Stimulated activated naive CD4-positive, alpha-beta T cell (primary cell): ENCODE measurements around the gene KCTD2.
"Not testable (repeated sequence)": the region's sequence is repeated elsewhere in the genome, so short reads cannot be mapped to it uniquely, and the experiment has no call there.

ENCODE experiments used
- DNase-seq, 6 experiments: peaks; one replicate each; lab custom pipeline; 2025; lab: John Stamatoyannopoulos, UW

The KCTD2 gene, protein sequence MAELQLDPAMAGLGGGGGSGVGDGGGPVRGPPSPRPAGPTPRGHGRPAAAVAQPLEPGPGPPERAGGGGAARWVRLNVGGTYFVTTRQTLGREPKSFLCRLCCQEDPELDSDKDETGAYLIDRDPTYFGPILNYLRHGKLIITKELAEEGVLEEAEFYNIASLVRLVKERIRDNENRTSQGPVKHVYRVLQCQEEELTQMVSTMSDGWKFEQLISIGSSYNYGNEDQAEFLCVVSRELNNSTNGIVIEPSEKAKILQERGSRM

DNA sequence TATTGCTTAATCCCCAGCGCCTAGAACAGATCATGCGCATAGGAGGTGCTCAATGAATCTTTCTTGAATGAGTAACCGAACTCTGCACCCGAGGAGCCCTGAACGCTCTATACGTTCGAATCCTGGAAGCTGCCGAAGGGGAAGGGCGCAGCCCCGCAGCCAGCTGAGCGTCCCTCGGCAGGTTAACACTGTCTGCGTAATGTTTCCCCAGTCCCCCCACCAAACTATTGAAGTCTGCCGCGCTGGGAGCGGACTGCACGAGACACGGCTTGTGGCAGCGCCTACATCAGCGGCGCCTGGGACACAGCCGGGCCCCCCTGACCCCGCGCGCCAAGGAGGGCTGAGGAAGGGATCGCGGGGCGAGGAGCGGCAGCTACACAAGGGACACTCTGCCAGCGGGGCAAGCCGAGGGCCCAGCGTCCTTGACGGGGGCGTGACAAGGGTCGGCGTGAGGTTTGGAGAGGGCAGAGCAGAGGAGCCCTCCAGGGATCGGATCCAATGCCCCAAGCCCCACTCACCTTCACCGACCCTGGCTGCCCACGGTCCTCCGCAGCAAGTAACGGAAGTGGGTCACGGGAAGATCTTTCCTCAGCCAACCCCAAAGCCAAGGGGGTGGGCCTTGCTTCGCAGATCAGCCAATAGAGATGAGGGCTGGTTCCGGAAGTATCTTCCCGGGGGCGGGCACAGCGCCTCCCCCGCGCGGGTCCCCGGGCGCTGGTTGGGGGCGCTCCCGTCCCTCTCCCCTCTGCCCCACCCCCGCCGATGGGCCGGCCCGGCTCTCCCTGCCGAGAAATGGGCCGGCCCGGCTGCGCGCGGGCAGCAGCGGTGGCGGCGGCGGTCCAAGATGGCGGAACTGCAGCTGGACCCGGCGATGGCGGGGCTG, at the start of gene KCTD2, which contains the start of gene ATP5PD:
KCTD2 (plus strand) TSS at position 819 of the 883 bp plus-strand sequence; CDS start at position 845, 26 bp downstream.
ATP5PD (minus strand) TSS at position 563 of the 883 bp plus-strand sequence. CDS start 4,319 bp downstream, outside the sequence.
- DNase-seq, result peak; percentile 84 to 92 (median 90)

DNA sequence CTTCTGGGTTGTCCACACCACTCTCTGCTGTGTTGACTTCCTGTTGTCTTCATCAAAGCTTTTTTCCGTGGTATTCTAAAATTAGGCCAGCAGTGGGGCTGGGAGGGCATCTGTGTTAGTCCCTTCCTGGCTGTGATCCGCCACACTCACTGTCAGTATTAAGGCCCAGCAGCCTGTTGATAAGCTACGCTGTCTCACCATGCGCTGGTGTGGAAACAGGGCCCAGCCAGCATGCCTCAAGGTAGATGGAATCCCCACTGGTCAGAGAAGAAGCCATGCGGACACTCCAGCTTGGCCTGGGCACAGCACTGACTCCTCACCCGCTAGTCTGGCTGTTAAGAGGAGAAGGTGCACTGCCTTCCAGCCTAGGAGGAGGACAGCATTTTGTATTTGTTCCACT, 48.2 kb upstream of the KCTD2 start:
- DNase-seq, result no peak

DNA sequence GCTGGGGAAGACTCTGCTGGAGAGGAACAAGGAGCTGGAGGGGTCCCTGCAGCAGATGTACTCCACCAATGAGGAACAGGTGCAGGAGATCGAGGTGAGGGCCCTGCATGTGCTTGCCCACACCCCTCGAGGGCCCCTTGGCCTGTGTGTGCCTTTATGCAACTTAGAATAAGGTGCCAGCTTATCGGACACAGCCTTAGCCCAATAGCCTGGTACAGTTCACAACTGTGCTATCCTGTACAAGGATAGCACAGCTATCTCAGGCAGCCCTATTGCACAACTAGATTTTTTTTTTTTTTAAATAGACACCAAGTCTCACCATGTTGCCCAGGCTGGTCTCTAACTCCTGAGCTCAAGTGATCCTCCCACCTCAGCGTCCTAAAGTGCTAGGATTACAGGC, 47.5 kb upstream of the KCTD2 start:
- DNase-seq, result no peak

DNA sequence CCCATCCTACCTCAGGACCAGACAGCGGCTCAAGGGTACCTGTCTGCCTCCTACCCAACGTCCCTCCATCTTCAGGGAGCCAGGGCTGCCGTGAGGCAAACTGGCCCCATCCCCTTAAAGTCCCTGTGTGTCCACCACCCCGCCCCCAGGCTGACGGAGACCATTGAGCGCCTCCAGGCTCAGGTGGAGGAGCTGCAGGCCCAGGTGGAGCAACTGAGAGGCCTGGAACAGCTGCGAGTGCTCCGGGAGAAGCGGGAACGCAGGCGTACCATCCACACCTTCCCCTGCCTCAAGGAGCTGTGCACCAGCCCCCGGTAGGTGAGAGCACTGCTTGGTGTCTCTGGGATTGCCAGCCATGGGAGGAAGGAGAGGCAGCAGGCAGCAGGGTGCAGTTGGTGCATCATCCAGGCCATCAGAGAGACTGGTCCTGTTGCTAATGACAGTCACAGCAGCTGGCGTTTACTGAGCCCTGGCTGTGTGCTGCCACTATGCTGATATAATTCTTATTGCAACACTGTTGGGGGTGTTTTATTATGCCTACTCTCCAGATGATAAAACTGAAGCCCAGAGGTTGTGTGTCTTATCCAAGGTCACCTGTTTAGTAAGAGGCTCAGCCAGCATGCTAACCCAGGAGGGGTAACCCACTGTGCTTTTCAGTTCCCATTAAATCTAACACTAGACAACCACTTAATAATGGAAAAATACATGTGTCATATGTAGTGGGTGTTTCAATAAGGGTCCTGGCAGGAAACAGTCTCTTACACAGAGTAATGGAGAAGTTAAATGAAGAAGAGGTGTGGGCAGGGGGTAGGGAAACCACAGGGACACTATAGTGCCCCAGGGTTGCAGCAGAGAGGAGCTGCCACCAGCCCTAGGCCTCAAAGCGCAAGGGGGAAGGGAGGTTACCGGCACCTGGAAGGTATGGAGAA, 44.8 kb upstream of the KCTD2 start:
- DNase-seq, result no peak

DNA sequence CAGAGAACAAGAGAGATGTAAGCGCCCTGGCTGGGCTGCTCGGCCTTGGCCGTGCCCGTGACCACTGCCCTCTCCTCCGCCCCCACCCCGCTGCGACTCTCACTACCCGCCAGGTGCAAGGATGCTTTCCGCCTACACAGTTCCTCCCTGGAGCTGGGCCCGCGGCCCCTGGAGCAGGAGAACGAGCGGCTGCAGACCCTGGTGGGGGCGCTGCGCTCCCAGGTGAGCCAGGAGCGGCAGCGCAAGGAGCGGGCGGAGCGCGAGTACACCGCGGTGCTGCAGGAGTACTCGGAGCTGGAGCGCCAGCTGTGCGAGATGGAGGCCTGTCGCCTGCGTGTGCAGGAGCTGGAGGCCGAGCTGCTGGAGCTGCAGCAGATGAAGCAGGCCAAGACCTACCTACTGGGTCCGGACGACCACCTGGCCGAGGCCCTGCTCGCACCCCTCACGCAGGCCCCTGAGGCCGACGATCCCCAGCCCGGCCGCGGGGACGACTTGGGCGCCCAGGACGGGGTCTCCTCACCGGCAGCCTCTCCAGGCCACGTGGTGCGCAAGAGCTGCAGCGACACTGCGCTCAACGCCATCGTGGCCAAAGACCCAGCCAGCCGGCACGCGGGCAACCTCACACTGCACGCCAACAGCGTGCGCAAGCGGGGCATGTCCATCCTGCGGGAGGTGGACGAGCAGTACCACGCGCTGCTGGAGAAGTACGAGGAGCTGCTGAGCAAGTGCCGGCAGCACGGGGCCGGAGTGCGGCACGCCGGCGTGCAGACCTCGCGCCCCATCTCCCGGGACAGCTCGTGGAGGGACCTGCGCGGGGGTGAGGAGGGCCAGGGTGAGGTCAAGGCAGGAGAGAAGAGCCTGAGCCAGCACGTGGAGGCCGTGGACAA, 43.7 kb upstream of the KCTD2 start:
- DNase-seq, result no peak

DNA sequence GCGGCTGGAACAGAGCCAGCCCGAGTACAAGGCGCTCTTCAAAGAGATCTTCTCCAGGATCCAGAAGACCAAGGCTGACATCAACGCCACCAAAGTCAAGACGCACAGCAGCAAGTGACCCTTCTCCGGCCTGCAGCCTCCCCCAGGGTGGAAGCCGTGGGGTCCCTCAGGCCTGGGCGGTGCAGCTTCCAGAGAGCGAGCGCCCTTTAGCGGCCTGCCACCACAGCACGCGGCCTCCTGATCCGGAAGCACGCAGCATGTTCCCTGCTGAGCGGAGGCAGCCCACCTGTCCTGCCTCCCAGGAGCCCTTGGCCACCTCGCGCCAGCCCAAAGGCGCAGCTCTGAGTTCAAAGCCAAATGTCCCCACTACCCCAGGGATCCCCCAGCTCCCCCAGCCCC, 43.1 kb upstream of the KCTD2 start:
- no peak for DNase-seq

DNA sequence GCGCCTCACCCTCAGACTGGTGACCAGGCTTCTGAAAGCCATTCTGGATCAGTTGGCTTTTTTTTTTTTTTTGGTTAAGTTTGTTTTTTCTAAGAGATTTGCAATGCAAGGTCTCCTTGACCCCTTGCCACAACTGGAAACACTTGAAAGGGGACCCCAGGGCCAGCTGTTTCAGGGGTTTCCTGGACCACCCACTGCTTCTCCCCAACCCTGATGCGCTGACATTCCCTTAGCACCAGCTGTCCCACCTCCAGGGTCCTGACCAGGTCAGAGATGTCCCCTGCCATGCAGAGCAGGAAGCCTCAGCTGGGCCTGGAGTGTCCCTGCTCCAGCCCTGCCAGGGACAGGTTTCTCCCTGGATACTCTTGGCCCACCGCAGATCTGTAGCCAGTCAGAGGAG, 42.7 kb upstream of the KCTD2 start:
- no peak for DNase-seq

DNA sequence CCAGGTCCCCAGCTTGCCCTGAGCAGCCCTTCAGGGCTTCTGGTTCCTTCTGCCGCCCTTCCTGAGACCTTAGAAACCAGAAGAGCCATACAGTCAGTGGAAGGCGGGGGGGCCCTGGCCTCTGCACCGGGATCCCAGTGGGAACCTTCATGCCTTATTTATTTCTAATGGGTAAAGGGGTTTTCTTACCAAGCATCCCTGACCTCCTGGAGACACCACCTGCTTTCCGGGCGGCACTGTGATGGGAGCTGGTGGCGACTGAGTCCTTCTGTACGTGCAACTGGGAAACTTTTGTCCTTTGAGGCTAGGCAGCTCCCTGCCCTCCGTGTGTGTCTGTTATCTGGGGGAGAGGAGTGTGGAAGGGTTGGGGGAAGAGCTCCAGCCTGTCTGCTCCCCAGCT, 41.7 kb upstream of the KCTD2 start:
- DNase-seq, result no peak

DNA sequence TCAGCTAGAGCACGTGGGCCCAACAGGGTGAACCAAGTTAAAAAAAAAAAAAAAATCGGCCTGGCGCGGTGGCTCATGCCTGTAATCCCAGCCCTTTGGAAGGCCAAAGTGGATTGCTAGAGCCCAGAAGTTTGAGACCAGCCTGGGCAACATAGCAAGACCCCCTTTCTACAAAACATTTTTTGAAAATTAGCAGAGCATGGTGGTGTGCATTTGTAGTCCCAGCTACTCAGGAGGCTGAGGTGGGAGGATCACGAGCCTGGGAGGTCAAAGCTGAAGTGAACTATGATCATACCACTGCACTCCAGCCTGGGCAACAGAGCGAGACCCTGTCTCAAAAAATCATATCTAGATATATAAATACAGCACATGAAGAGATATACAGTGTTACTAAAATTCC, 40.9 kb upstream of the KCTD2 start:
- not testable (repeated sequence) for DNase-seq

DNA sequence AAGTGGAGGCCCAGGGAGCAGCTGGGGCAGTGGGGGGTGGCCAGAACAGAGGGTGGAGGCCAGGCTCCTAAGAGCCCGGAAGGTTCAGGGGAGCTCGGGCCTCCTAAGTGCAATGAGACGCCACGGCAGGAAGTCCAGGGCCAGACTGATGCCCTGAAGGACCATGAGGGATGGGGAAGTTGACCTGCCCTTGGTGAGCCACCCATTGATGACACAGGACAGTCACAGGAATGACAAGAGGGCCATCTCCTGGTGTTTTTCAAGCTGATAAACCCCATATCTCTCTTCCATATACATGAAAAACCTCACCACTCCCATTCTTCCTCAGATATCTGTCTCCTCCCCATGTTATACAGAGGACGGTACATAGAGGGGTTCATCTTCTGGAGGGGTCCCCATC, 40.4 kb upstream of the KCTD2 start:
- DNase-seq, result peak in 1 of 6 experiments; percentile 3

DNA sequence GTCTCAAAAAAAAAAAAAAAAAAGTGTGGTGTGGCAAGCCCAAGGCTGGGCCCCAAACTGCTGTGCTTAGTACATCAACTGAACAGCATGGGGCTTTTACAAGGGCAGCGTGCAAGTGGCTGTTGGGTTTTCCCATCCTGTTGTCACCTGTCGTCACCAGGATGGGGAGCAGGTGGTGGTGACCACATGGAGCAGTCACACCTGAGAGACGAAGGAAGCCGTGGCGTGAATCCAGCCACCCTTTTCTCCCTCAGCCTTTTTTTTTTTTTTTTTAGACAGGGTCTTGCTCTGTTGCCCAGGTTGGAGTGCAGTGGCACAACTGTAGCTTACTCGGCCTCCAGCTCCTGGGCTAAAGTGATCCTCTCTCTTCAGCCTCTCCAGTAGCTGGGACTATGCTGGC, 38.7 kb upstream of the KCTD2 start:
- no peak for DNase-seq

DNA sequence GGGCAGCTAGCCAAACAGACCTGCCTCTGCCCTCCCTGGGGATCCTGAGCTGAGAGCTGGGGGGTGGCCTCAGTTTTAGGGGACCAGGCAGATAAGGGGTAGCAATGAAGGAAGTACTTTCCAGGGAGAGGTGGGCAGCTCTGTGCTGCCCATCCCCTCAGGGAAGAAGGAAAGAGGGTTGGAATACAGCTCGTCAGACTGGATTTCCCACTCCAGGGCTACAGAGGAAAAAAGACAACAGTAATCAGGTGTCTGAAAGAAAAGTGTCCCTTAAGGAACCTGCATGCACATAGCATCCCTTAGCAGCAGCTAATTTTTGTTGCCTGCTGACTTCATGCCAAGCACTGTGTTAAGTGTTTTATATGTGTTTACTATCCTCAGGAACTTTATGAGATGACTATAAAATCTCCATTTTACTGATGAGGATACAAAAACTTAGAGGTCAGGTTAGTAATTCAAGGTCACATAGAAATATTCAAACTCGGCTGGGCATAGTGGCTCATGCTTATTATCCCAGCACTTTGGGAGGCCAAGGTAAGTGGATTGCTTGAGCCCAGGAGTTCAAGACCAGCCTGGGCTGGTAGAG, 37.8 kb upstream of the KCTD2 start:
- DNase-seq, result no peak

DNA sequence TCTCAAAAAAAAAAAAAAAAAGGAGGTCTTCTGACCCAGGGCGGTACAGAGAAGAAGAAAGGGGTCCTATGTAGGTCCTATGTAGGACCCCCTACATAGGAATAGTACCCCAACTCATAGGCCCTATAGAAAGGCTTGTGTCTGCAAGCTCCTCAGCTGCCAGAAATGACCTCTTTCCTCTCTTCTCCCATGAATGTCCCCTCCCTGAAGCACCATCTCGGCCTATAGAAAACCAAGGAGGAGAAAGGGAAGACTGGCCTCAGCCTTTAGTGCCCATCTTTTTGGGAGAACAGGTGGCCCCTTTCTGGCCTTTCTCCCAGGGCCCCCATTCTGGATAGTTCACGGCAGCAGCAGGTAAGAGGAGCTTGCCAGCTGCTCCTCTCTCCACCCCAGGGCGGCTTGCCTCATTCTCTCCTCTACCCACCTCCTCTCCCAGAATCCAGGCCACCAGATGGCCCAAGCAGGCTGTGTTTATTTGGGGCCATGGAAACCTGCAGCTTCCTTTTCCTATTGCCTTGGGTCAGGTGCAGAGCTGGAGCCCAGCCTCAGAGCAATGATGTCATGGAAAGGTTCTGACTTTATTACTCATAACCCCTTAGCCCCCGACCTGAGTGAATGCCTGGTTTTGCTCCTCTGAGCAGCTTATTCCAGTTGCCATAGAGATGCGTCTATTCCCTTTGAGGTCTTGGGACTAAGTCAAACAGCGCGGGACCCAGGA, 36.2 kb upstream of the KCTD2 start:
- DNase-seq, result no peak

DNA sequence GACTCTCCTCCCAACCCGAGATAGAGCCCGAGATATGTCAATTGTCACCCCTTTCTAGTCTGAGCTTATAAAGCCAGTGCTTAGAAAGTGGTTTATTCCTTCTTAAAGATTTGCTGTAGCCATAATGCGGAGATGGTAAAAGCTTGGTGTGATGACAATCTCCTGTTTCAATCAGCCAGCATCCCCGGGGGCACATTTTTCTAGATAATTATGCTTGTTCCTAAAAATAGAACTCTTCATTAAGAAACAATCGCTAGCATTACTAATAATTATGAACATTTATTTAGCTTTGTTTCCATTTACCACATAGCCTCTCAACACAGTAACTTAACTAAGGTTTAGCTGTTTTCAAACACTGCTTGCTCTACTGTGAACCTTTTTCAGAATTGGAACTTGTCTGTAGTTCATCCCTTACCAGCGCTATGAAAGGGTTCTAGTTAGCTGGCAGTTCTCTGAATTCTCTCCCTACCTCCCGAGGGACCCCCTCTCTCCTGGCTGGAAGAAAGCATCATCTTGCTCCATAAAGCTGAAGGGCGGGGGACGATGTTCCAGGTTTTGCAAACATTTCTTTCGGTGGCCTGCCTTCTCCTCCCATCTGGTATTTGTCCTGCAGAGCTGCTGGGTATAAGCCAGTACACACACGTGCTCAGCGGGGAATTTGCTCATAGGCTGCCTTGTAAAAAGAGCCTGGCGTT, 35.5 kb upstream of the KCTD2 start:
- no peak for DNase-seq

DNA sequence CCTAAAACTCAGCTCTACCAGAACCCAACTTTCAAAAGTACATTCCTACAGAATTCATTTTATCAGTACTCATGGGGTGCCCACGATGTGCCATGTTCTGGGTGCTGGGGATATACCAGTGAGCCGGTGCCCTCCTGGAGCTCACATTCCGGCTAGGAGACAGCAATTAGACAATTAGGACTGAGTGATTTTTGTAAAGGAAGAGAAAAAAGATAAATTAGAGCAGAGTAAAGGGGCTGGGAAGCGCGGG, 35.0 kb upstream of the KCTD2 start:
- DNase-seq, result no peak

DNA sequence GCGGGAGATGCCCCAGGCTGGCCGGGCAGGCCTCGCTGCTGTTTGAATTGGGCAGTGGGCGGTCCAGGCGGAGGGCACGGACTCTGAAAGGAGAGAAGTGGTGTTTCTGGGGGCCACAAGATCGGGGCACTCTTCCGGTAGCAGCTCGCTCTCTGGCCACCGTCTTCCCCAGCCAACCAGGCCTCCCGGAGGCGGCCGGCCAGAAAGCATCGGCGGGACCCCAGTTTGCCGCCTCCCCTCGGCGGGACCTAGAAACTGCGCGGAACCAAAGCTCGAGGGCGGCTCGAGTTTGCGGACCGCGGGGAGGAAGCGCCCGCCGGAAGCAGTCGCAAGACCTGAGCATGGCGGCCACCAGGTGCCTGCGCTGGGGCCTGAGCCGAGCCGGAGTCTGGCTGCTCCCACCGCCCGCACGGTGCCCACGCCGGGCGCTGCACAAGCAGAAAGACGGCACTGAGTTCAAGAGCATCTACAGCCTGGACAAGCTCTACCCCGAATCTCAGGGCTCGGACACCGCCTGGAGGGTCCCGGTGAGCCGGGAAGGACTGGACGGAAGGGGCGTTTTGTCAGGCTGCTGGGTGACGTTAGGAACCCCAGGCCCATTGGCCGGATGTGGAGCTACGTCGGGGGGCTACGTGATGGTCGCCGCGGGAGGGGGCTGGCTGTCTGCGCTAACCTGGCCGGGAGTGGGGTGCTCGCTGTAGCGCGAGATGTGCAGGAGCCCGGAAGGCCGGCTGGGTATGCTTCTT, 34.5 kb upstream of the KCTD2 start, which contains the start of gene MRPL58:
MRPL58 (plus strand) TSS at position 325 of the 746 bp plus-strand sequence; CDS start at position 342, 17 bp downstream.
- DNase-seq, result peak; percentile 50 to 78 (median 64)

DNA sequence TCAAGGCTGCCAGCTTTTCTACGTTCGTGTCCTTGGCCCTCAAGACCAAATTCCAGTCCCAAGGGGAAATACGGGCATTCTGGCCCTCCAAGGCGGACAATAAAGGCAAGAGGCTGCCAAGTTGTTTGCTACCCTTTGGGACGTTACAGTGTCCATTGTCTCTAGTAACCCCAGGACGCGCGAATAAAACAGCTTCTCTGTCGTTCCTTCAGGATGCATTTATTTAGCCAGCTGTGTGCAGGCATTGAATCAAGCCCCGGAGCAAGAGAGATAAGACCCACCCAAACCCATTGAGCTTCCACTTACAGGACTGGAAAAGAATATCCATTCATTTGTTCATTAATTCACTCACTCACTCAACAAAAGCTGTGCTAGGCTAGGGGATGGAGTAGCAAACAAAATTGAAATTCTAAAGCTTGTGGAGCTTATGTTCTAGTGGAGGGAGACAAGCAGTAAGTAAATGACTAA, 33.9 kb upstream of the KCTD2 start:
- DNase-seq, result no peak

DNA sequence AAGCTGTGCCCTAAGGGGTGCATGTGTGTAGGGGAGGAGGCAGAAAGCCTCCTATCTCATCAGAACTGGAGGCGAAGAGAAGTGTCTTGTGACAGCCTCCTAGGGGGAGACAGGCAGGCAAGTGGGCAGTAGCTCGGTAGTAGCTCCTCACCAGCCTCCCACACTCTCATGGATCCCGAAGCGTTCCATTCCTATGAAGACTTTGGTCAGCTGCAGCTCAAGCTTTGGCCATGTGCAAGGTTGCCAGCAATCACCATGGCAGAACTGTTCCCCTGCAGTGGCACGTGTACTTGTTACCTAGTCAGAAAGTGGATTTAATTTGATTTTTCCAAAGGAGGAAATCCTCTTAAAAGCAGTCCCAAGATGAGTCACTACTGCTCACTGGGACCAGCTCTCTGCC, 27.9 kb upstream of the KCTD2 start:
- no peak for DNase-seq

DNA sequence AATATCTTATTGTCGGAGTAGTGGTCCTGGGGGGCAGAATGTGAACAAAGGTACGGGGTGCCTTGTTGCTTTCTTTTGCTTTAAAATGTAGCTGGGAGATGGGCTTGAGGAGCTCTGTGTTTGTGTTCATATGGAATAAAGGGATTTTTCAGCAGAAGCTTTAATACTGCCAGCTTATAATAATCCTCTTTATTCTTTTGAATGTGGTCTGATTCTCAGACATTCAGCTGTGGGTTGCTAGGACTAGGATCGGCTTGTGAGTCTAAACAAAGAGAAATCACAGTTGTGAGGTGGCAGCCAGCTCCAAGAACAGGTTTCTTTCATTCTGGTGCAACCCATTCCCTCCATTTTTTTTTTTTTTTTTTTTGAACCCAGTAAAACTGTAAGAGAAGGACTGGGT, 27.3 kb upstream of the KCTD2 start:
- no peak for DNase-seq
